GM19351 (cell line): ENCODE data around the gene DNAJC7.

Experiments
- ATAC-seq: cut with Tn5 transposase; IDR thresholded peaks from one replicate; pipeline ENCODE4 v1.9.1; 2021; ENCODE audit warnings: mild to moderate bottlenecking, moderate library complexity; ENCODE audit not compliant: unreplicated experiment

Gene DNAJC7

GRCh38 chr17:41976142-41976768 lies 41.0 kb downstream of the DNAJC7 start:
- no peak for ATAC-seq

- no peak for ATAC-seq
Observed at GRCh38 chr17:41975099-41976083, 41.8 kb downstream of the DNAJC7 start.

GRCh38 chr17:41974658-41975057 lies 42.6 kb downstream of the DNAJC7 start:
- no peak for ATAC-seq

- ATAC-seq, result no peak
Observed at GRCh38 chr17:41974031-41974430, 43.2 kb downstream of the DNAJC7 start.

DNA sequence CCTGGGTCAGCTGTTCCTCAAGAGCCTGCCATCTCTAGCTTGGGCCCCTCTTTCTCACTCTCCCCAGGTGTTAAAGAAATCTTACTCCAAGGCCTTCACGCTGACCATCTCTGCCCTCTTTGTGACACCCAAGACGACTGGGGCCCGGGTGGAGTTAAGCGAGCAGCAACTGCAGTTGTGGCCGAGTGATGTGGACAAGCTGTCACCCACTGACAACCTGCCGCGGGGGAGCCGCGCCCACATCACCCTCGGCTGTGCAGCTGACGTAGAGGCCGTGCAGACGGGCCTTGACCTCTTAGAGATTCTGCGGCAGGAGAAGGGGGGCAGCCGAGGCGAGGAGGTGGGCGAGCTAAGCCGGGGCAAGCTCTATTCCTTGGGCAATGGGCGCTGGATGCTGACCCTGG lies 43.8 kb downstream of the DNAJC7 start:
- no peak for ATAC-seq

DNA sequence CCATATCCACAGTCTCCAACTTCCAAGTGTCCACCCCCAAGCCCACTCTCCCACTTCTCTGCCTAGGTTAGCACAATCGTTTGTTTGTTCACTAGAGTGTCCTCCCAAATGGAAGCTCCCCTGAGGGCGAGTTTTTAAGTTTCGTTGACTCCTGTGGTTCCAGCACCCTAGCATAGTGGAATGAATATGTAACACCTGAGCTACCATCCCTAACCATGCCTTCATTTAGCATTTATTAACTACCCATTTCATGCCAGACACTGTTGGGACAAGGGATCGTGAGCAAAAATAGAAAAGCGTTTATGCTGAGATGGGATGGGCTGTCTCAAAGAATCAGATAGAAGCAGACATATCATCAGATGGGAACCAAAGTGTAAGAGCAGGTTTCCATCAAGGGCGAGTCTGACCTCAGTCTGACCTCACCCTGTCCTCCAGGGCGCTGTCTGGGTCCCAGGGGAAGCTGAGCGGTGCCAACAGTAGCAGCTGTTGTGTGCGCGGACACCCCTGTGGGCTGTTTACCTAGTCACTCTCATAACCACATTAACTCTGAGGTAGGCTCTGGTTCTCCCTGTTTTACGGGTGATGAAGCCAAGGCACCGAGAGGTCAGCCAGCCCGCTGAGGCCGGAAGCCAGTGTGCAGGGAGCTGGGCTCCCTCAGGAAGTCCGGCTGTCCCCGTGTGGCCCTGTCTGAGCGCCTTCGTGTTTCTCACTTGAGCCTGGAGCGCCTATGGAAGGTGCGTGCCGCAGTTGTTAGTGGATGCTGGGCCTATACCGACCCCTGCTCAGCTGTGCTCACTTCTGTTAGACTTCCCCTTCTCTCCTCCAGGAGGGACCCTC lies 44.5 kb downstream of the DNAJC7 start:
- no peak for ATAC-seq

DNA sequence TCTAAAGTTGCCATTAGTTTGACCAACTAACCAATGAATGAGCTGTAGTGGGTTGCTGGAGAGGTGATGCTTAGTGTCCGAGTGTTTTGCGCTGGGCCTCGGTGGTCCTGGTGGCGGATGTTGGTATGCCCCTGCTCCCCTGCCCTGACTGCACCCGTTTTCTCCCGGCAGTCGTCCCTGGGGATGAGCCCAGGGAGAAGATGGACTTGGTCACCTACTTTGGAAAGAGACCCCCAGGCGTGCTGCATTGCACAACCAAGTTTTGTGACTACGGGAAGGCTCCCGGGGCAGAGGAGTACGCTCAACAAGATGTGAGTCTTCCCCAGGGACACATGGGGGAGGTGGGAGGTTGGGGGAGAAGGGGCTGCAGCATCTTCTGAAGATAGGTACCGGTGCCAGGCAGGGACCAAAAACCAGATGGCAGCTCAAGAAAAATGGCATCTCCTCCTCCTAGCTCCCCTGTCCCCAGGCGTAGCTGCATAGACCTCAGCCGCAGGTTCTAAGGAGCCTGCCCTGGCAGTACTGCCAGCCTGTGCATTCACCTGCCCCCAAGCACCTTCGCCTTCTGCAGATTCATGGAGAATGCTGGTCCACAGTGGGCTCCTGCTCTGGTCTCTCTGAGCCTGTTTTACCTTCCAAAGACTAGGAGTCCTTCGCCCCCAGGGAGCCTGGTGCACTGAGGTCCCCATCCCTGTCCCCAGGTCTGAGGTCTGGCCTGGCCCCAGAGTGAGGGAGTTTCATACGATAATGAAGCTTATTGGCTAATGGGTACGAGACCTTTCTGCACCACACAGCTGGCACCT lies 45.3 kb downstream of the DNAJC7 start:
- no peak for ATAC-seq

DNA sequence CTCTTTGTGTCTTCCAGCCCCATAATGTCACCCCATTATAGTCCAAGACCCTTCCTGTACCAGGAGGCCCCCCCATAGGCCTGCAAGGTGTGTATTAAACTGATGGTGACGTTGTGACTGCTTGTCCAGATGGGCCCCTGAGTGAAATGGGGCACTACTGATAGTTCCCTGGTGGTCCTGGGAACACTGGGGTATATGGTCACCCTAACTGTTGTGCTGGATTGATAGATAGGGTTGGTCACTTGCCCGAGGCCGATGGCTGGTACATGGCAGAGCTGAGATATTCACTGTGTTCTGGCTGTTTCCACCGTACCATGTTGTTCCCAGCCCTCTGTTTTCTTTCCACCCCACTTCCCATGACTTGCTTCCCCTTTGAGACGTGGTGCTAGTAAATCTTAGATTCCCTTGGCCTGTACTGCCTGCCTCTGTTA lies 46.3 kb downstream of the DNAJC7 start:
- no peak for ATAC-seq

DNA sequence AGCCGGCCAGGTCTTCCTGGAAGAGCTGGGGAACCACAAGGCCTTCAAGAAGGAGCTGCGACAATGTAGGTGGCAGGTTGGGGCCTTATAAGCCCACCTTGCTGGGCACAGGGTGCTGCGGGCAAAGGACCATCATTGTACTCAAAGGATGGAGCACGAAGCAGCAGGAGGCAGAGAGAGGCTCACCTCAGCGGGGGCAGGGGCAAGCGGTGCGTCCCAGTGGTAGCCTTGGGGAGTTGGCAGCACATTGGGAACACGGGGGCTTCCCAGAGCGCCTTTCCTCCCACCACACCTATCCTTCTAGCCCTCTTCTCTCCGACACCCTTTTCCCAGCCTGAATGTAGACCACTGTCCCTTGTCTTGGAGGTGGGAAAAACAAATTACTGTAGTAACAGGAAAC lies 48.6 kb downstream of the DNAJC7 start:
- ATAC-seq, result no peak

DNA sequence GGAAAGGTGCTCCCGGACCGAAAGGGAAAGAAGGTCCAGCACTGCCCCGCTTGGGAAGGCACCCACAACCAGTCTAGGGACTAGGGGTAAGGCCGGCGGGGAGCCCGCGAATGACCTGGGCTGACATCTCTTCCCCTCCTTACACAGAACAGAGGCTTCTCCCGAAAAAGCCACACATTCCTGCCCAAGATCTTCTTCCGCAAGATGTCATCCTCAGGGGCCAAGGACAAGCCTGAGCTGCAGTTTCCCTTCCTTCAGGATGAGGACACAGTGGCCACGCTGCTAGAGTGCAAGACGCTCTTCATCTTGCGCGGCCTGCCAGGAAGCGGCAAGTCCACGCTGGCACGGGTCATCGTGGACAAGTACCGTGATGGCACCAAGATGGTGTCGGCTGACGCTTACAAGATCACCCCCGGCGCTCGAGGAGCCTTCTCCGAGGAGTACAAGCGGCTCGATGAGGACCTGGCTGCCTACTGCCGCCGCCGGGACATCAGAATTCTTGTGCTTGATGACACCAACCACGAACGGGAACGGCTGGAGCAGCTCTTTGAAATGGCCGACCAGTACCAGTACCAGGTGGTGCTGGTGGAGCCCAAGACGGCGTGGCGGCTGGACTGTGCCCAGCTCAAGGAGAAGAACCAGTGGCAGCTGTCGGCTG lies 49.2 kb downstream of the DNAJC7 start:
- no peak for ATAC-seq

DNA sequence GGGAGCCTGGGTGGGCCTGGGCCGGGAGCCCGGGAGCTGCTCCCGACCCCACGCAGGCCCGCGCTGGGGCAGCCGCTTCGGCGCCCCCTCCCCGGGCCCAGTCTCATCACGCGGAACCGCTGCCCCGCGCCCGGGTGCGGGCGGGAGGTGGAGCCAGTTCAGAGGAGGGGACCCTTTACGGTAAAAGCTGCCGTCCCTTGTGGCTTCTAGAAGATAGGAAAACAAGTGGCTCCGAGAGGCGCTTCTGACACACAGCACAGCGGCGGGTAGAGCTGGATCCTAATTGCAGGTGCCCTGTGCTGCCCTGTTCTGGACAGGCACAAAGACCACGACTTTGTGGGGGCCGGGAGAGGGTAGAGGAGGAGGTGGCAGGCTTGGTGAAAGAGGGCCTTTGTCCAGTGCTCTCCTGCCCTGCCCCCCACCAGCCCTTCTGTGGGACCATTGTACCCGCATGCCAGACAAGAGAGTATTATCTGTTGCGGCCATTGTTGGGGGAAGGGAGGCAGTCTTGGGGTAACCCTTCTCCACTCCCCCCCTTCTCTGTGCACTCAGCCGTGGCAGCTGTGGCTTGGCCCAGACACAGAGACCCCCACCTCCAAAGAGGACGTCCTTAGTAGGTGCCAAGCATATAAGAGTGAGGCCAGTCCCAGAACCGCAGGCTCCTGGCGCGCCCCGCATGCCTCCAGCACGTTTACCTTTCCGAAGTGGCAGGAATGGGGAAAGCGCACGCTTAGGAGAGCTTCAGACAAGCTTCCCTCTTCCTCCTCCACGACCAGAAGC lies 49.9 kb downstream of the DNAJC7 start:
- ATAC-seq, result peak; percentile 6

GRCh38 chr17:41966463-41967140 lies 50.6 kb downstream of the DNAJC7 start, which contains the start of gene CNP:
TSS of gene CNP (plus strand) at chr17:41966795. CDS start at chr17:41966885, 90 bp downstream.
- peak; percentile 72 for ATAC-seq

- peak; percentile 47 for ATAC-seq
Observed at GRCh38 chr17:41965694-41966462, 51.4 kb downstream of the DNAJC7 start.

DNA sequence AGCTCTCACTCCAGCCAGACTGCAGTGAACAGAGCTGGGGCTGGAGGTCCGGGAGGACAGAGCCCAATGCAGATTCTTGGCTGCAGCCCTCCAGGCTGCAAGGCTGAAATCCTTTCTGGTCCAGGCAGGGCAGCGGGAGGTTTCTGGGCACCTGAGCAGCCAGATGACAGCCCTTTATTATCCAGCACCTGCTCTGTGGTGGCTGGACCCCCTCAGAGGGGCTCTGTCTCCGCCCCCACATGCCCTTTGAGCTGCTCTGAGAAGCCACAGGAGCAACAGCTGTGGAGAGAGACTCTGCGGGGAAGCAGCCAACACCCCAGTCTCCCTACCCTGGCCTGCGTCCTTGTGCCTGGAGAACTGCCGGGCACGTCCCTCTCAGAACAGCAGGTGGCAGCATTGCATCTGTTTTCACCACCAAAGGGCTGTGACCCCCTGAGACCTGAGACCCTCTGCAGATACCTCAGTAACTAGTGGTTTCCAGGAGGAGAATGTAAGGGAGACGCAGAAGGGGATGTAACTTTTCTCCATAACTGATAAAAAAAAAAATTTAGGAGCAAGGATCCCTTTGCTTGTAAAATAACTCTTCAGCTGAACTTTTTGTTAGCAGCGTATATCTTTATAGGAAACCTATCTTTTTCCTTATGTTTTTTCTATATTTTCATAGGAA lies 54.3 kb downstream of the DNAJC7 start:
- no peak for ATAC-seq

DNA sequence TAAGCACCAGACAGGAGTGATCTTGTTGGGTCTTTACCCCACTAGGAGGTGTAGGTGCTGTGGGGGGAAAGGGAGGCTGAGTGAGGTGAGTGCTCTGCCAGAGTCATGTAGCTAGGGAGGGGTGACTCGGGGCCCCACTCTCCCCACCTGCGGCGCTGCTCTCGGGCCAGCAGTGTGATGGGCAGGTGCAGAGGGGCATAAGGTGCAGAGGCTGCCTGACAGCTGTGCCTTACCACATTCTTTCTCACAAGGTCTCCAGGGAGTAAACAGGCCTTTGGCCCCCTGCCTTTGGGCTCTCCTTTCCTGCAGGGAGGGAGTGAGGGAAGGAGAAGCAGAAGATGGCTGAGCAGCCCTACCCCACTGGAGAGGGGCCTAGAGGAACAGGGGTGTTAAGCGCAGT lies 55.1 kb downstream of the DNAJC7 start:
- no peak for ATAC-seq

- ATAC-seq, result no peak
Observed at GRCh38 chr17:41959336-41960095, 57.7 kb downstream of the DNAJC7 start.

DNA sequence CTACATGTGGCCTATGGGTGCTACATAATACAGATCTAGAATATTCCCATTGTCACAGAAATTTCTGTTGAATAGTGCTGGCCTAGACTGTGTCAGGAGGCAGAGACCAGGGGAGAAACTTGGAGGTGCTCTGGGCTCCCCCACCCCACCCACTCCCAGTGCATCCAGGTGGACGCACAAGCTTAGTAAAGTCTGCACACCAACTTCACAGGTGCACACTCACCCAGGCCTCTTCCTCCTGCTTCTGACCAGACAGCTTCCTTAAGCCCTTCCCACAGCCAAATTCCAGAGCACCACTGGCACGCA lies 58.3 kb downstream of the DNAJC7 start:
- no peak for ATAC-seq
